PC-3 (cell line): ENCODE data around the gene DNAJC11. TPM values are rescaled to one million over a fixed set of nuclear protein-coding genes. Genes with fewer than 3 reads are reported as not detected.
"Not testable (repeated sequence)": the region's sequence is repeated elsewhere in the genome, so short reads cannot be mapped to it uniquely, and the experiment has no call there.

ENCODE experiments used
- ATAC-seq: fragments of 200-7000 bp; cut with Tn5 transposase; 2 replicates; pipeline ENCODE4 v1.9.1; 2020; ENCODE audit warnings: mild to moderate bottlenecking, moderate library complexity
- BruUV-seq: library from RNA; stranded (reverse); fragments of 400-500 nt; replicated peaks from 2 replicates; lab custom pipeline; 2021; lab: Mats Ljungman, UMichigan
- CTCF ChIA-PET: fragments of 300-600 bp; sonication (Branson Sonifier 250); formaldehyde crosslinking; loops from one replicate; lab custom pipeline; 2022; ENCODE audit warnings: antibody characterized with exemption; lab: Charles Lee
- POLR2A ChIA-PET: fragments of 300-600 bp; sonication (Branson Sonifier 250); formaldehyde crosslinking; loops from one replicate; lab custom pipeline; 2022; ENCODE audit warnings: antibody characterized with exemption; ENCODE audit not compliant: unreplicated experiment; lab: Charles Lee
- DNase-seq: peaks from one replicate; pipeline ENCODE4 v3.0.0-alpha.2; 2015
- H2AFZ ChIP-seq: fragments of 300-600 bp; sonication (generic); 2 replicates; pipeline ENCODE4 v1.6.0; 2016; ENCODE audit warnings: antibody characterized with exemption, low read length
- H3F3A ChIP-seq: fragments of 300-600 bp; sonication (generic); one replicate; pipeline ENCODE4 v1.6.0; 2017; ENCODE audit warnings: antibody characterized with exemption, low read length, control low read depth, mild to moderate bottlenecking; ENCODE audit not compliant: unreplicated experiment
- H3K27ac ChIP-seq: fragments of 300-600 bp; sonication (generic); 2 replicates; pipeline ENCODE4 v1.5.1; 2016; ENCODE audit warnings: mild to moderate bottlenecking, low read length
- H3K27me3 ChIP-seq: fragments of 300-600 bp; sonication (generic); 2 replicates; pipeline ENCODE4 v1.6.1; 2016; ENCODE audit warnings: low read length, mixed read lengths
- H3K36me3 ChIP-seq: fragments of 300-600 bp; sonication (generic); 2 replicates; pipeline ENCODE4 v1.6.1; 2016; ENCODE audit warnings: low read depth, mixed run types, low read length, mixed read lengths
- H3K4me1 ChIP-seq: fragments of 300-600 bp; sonication (generic); 2 replicates; pipeline ENCODE4 v1.5.1; 2016; ENCODE audit warnings: low read length; ENCODE audit not compliant: insufficient read depth
- H3K4me2 ChIP-seq: fragments of 300-600 bp; sonication (generic); 2 replicates; pipeline ENCODE4 v1.6.0; 2016; ENCODE audit warnings: low read length
- H3K4me3 ChIP-seq: fragments of 300-600 bp; sonication (generic); 2 replicates; pipeline ENCODE4 v1.5.1; 2016; ENCODE audit warnings: mild to moderate bottlenecking, low read length, mixed read lengths
- H3K79me2 ChIP-seq: fragments of 300-600 bp; sonication (generic); 2 replicates; pipeline ENCODE4 v1.6.1; 2017; ENCODE audit warnings: low read length, mixed read lengths
- H3K9ac ChIP-seq: fragments of 300-600 bp; sonication (generic); 2 replicates; pipeline ENCODE4 v1.6.0; 2016; ENCODE audit warnings: mild to moderate bottlenecking, low read length
- H3K9me2 ChIP-seq: fragments of 300-600 bp; sonication (generic); replicated peaks from 2 replicates; pipeline ENCODE4 v1.6.1; 2016; ENCODE audit warnings: mixed run types, low read length, mixed read lengths
- H3K9me3 ChIP-seq: fragments of 300-600 bp; sonication (generic); 2 replicates; pipeline ENCODE4 v1.6.1; 2016; ENCODE audit warnings: low read length, mixed read lengths
- H4K20me1 ChIP-seq: fragments of 300-600 bp; sonication (generic); 2 replicates; pipeline ENCODE4 v1.6.1; 2016; ENCODE audit warnings: low read length, mixed read lengths
- EZH2 ChIP-seq: fragments of 300-600 bp; sonication (generic); IDR thresholded peaks from one replicate; pipeline ENCODE4 v1.6.1; 2017; ENCODE audit warnings: antibody characterized with exemption, mild to moderate bottlenecking, low read length; ENCODE audit not compliant: unreplicated experiment
- EZH2phosphoT487 ChIP-seq: fragments of 300-600 bp; sonication (generic); IDR thresholded peaks from 2 replicates; pipeline ENCODE4 v1.6.1; 2018; ENCODE audit warnings: mild to moderate bottlenecking, antibody characterized with exemption, low read length, borderline replicate concordance
- intact Hi-C: fragments of 100-400 bp; cut with micrococcal nuclease; formaldehyde crosslinking; loops from 2 replicates; pipeline ENCODE4 v1.9.0; 2023
- total RNA-seq: library from RNA; depleted of rRNA; stranded (reverse); fragments of >200 nt; gene quantifications from 2 replicates; pipeline ENCODE4 v1.2.3, GENCODE V29; 2014
- TF ChIP-seq, protein P1 (sequence below): fragments of 300-600 bp; sonication (generic); conservative IDR thresholded peaks from 2 replicates; pipeline ENCODE4 v1.5.1; 2017; ENCODE audit warnings: antibody characterized with exemption, low read depth, mild to moderate bottlenecking, low read length

Gene DNAJC11
- total RNA-seq, 1 experiment from 2014 or later = 105 TPM

DNA sequence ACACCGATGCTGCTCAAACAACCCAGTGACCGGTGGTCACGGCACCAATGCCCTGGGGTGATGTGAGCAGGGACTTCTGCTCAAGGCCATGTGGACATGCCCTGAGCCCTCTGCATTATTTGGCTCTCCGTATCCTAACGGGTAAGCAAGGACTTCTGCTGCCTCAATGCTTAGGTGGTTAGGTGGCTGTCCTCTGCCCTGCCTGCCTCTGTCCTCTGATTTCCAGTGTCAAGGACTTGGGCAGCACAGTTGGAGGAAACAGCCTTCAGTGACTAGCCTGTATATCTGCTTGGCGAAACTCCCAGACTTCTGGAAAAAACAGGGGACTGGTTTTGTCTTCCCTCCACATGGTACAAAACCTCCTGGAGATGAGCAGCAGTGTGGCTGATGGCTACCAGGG is 34.5 kb downstream of the DNAJC11 start:
- no peak overlapping the region for H2AFZ ChIP-seq
- H3K4me3 ChIP-seq = no peak overlapping the region
- no TSS peak for BruUV-seq
- H3K9ac ChIP-seq = no peak overlapping the region
- H3K9me3 ChIP-seq = no peaks in the 10 kb centered on the region
- H3K4me1 ChIP-seq = no peaks in the 10 kb centered on the region
- ChIA-PET POLR2A (no interaction called here), CTCF (no interaction called here)
- H4K20me1 ChIP-seq = no peaks in the 10 kb centered on the region
- H3K4me2 ChIP-seq = no peak overlapping the region
- no peak for ATAC-seq
- H3K36me3 ChIP-seq = peaks cover 40% of the 10 kb centered on the region
- H3K9me2 ChIP-seq = no peaks in the 10 kb centered on the region
- intact Hi-C loops = no loop called here
- H3K79me2 ChIP-seq = peaks cover 9% of the 10 kb centered on the region; the same call in 1 of the 2 replicates
- H3K27me3 ChIP-seq = no peaks in the 10 kb centered on the region
- no peaks in the 10 kb centered on the region for H3F3A ChIP-seq
- TF ChIP-seq EZH2phosphoT487 (no peak), EZH2 (no peak)
- TF ChIP-seq, protein P1, sequence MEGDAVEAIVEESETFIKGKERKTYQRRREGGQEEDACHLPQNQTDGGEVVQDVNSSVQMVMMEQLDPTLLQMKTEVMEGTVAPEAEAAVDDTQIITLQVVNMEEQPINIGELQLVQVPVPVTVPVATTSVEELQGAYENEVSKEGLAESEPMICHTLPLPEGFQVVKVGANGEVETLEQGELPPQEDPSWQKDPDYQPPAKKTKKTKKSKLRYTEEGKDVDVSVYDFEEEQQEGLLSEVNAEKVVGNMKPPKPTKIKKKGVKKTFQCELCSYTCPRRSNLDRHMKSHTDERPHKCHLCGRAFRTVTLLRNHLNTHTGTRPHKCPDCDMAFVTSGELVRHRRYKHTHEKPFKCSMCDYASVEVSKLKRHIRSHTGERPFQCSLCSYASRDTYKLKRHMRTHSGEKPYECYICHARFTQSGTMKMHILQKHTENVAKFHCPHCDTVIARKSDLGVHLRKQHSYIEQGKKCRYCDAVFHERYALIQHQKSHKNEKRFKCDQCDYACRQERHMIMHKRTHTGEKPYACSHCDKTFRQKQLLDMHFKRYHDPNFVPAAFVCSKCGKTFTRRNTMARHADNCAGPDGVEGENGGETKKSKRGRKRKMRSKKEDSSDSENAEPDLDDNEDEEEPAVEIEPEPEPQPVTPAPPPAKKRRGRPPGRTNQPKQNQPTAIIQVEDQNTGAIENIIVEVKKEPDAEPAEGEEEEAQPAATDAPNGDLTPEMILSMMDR = no peak
- no peak overlapping the region for H3K27ac ChIP-seq
- no peak for DNase-seq

DNA sequence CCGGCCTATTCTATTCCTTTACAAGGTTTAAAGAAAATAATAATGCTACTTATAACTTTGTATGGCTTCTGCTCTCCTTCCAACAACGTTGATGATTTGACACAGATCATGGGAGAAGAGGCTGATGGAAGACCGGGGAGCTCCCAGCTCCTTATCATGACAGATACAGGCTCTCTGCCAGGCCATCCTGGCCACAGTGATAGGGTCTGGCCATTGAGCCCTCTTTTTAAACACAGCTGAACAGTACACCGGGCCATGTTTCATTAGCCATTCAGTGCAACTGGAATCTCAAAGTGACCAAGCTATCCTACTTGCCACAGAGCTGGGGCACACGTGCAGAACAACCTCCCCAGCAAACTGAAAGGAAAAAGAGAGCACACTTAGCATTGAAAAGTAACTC is 34.9 kb downstream of the DNAJC11 start:
- DNase-seq = no peak
- no peak for ATAC-seq
- intact Hi-C loops = no loop called here
- H2AFZ ChIP-seq = no peak overlapping the region
- H3K27ac ChIP-seq = no peak overlapping the region
- H3K27me3 ChIP-seq = no peaks in the 10 kb centered on the region
- no peaks in the 10 kb centered on the region for H3K9me2 ChIP-seq
- H3K4me2 ChIP-seq = no peak overlapping the region
- H3K79me2 ChIP-seq = peaks cover 11% of the 10 kb centered on the region; the same call in 1 of the 2 replicates
- H3K36me3 ChIP-seq = peaks cover 41% of the 10 kb centered on the region
- H3K4me3 ChIP-seq = no peak overlapping the region
- no peak overlapping the region for H3K9ac ChIP-seq
- POLR2A ChIA-PET = no interaction called here
- no peaks in the 10 kb centered on the region for H3K9me3 ChIP-seq
- CTCF ChIA-PET = interaction anchor here (0.7 kb wide), 1 partner anchor 151 kb away, joined by 4 read pairs; no protein-coding TSS in a partner anchor
- BruUV-seq = no TSS peak
- TF ChIP-seq EZH2 = no peak
- TF ChIP-seq, protein P1 = no peak
- no peak for TF ChIP-seq EZH2phosphoT487
- no peaks in the 10 kb centered on the region for H3F3A ChIP-seq
- no peaks in the 10 kb centered on the region for H3K4me1 ChIP-seq
- H4K20me1 ChIP-seq = no peaks in the 10 kb centered on the region

DNA sequence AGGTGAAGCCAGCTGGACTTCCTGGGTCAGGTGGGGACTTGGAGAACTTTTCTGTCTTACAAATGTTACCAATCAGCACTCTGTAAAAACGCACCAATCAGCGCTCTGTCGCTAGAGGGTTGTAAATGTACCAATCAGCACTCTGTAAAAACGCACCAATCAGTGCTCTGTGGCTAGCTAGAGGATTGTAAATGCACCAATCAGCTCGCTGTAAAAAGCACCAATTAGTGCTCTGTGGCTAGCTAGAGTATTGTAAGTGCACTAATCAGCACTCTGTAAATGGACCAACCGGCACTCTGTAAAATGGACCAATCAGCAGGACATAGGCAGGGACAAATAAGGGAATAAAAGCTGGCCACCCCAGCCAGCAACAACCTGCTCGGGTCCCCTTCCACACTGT is 39.1 kb downstream of the DNAJC11 start:
- H3K27ac ChIP-seq, H3K27me3 ChIP-seq, BruUV-seq, H2AFZ ChIP-seq, H3K9me2 ChIP-seq, DNase-seq, H3K9ac ChIP-seq, H3K4me2 ChIP-seq, H3K79me2 ChIP-seq, H3K9me3 ChIP-seq, H4K20me1 ChIP-seq, H3K4me3 ChIP-seq, POLR2A ChIA-PET, intact Hi-C loops, H3K4me1 ChIP-seq, ATAC-seq, H3F3A ChIP-seq: not testable (repeated sequence)
- H3K36me3 ChIP-seq = peaks cover 44% of the 10 kb centered on the region
- CTCF ChIA-PET = interaction anchor here (0.7 kb wide), 1 partner anchor 15 kb away, joined by 3 read pairs; no protein-coding TSS in a partner anchor
